Stimulated activated CD4-positive, alpha-beta T cell treated with anti-CD3 and anti-CD28 coated beads, Interleukin-15, amount 100 ng/mL, for 1 hour (primary cell): Measurements from ENCODE around the gene APOA1.
"Not testable (repeated sequence)": the region's sequence is repeated elsewhere in the genome, so short reads cannot be mapped to it uniquely, and the experiment has no call there.

Experiments
- DNase-seq, 2 donors: peaks; one replicate each; pipeline ENCODE4 v3.0.0-alpha.2; 2020; ENCODE audit warnings: low read depth in 1 of 2, low spot score in 1 of 2

The APOA1 gene

GRCh38 chr11:116821050-116821918, 16.1 kb downstream of the APOA1 start:
- no peak for DNase-seq

GRCh38 chr11:116819049-116819448, 18.4 kb downstream of the APOA1 start:
- no peak for DNase-seq

- no peak for DNase-seq
These were observed 22.9 kb downstream of the APOA1 start for GRCh38 chr11:116814502-116814901.

DNA sequence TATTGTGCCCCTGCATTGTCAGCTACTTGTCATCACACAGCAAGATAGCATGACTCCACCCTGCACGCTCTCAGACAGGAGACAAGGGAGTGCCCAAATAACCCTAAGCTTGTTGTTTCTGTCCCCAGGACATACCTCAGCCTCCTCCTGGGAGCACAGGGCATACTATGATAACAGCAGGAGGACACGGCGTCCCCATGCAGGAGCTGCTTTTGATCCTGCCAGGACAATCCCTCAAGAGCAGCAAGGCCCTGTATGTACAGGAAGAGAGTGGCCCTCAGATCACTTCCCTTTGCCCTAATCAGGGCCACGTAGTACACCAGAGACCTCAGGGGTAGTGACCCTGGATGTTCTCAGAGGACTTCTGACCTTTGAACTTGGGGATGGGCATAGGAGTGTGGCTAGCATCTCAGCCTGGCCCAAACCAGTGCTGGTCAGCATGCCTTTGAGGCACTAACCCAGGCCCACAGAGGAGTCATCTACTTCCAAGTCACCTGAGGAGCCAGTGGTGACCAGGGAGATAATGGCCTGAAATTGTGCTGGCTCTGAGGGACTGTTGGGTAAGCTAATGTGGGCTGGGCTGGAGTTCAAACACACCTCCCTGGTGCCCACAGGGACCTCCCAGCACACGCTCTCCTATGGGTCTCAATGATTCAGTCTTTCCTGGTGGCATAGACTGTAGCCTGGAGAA, 23.5 kb downstream of the APOA1 start:
- no peak for DNase-seq

DNA sequence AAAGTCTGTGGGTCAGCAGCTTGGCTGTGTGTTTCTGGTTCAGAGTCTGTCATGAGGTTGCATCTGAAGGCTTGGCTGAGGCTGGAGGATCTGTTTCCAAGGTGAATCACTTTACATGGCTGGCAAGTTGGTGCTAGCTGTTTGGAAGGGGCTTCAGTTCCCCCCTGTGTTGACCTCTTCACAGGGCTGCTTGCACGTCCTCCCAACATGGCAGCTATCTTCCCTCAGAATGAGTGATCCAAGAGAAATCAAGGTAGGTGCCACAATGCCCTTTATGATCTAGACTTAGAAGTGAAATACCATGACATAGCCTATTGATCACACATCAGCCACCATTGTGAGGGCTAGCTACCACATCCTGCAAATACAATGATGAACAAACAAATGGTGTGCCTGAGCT, 24.3 kb downstream of the APOA1 start:
- DNase-seq = no peak

DNA sequence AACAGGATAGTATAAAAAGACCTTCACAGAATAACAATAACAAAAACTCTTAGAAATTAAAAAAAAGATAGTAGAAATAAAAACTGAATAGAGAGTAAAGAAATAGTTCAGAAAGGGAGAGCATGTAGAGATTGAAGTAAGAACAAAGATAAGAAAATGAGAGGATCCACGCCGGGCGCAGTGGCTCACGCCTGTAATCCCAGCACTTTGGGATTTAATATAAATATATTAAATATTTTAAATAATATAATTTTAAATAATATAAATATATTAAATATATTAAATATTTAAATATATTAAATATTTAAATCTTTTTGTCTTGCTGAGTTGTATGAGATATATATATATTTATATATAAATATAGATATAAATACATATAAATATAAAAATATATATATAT, 25.3 kb downstream of the APOA1 start:
- no peak for DNase-seq

DNA sequence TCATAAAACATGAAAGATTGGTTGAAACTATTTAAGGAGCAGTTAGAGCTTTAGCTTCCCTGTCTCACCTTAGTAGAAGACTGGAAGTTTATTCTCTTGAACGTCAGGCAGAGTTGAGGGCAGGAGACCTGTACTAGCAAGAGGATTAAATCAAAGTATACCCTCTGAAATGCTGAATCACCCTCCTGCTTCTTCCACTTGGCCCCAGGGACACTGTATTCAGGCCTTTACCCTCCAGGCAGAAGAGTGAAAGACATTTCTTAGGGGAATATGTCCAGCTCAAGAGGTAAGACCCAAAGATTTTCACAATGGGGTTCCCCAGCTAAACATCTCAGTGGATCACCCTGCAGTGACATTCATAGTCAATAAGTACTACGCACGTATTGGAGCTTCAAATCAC, 26.2 kb downstream of the APOA1 start:
- no peak for DNase-seq

GRCh38 chr11:116808262-116809175, 28.9 kb downstream of the APOA1 start:
- DNase-seq = no peak

DNA sequence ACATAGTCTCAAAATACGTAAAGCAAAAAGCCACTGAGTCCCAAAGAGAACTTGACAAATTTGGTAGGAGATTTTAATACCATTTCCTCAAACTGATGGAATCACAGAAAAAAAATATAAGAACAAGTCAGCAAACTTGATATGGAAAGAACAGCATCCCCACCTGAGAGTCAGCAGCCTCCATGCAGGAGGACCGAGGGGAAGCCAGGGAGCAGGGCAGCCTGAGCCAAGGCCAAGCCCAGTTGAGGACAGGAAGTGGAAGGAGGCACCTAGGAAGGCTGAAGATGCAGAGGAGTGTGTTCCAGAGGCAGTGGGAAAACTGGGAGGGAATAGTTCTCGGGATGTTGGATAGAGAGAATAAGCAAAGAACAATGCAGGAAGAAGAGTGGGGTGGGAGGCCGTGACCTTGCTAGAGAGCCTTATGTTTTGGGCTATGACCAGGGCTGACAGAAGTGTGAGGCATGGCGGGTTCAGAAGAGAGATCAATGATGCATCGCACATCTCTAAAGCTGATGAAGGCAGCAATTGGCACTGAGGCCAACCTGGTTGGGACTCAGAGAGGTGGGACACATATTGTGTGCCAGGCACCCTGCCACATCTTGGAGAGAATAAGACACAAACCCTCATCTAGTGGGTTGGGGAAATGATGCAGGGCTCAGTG, 29.7 kb downstream of the APOA1 start:
- DNase-seq = no peak

- DNase-seq = no peak
These were observed 33.4 kb downstream of the APOA1 start for GRCh38 chr11:116804001-116804400.

GRCh38 chr11:116801662-116802061, 35.8 kb downstream of the APOA1 start:
- DNase-seq = not testable (repeated sequence)

- DNase-seq = no peak
These were observed 36.8 kb downstream of the APOA1 start for GRCh38 chr11:116800610-116801009.

GRCh38 chr11:116798368-116798767, 39.1 kb downstream of the APOA1 start:
- DNase-seq = no peak

- no peak for DNase-seq
These were observed 39.6 kb downstream of the APOA1 start for GRCh38 chr11:116797816-116798215.

- no peak for DNase-seq
These were observed 40.9 kb downstream of the APOA1 start for GRCh38 chr11:116796548-116796947.

DNA sequence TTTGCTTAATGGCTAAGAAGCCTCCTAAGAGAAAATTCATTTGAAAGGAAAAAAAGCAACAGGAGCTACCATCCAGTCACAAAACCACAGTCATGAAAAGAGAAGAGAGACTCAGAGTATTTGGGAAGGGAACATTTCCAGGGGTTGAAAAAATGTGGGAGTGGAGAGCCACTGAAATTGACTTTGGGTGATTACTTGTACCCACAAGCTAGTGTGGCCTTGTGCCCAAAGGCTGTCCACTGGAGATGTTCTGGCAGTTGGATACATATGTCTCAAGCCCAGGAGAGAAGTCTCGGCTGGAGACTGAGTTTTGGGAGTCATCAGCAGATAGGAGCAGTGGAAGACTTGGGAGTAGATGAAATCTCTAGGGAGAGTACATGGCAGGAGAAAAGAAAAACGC, 42.6 kb downstream of the APOA1 start:
- no peak for DNase-seq

- DNase-seq = no peak
These were observed 43.7 kb downstream of the APOA1 start for GRCh38 chr11:116793772-116794097.

GRCh38 chr11:116792869-116793771, 44.3 kb downstream of the APOA1 start:
- no peak for DNase-seq

DNA sequence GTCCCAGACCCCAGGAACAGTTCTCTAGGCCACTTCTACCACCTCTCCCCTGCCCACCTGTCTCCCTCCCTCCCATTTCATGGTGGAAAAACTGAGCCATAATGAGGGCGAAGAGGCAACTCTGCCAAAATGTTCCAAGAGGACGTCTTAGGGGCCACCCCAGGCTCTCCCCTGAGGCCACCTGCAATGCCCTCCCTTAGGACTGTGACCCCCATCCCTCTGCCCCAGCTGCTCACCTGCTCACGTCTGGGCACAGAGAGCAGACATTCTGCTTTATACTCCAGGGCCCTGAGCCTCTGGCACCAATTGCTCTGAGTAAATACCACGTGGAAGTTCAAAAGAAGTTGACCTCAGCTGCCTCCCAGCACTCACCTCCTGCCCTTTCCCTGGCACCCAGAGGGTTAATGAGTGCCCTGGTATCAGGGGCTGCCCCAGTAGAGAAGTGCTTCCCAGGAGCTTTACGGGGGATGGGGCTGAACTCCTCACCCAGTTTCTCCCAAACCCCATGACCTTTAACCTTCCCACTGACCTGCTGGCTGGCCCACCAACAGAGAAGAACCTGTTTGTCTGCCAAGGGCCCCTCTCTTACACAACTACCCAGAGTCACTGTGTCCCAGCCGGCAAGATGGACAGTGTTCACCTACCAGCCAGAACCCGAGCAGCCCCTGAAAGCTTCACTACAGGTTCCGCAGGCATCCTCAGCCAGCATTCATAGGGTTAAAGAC, 45.1 kb downstream of the APOA1 start:
- DNase-seq = no peak

- DNase-seq = no peak
These were observed 45.6 kb downstream of the APOA1 start, which contains the start of gene APOA5 for GRCh38 chr11:116791813-116792143. TSS of gene APOA5 (minus strand) at chr11:116791879. CDS start at chr11:116791860, 19 bp downstream.
